WERI-Rb-1 (cell line): ENCODE results near the gene GAPVD1.

Experiments used
- DNase-seq: peaks from one replicate; pipeline ENCODE4 v3.0.0-alpha.2; 2020
- H3K27ac ChIP-seq: fragments of 250-450 bp; sonication (Bioruptor Pico); 2 replicates; pipeline ENCODE4 v1.5.1; 2020; ENCODE audit warnings: mild to moderate bottlenecking, moderate library complexity
- H3K27me3 ChIP-seq: fragments of 250-450 bp; sonication (Bioruptor Pico); 2 replicates; pipeline ENCODE4 v1.5.1; 2021; ENCODE audit warnings: mild to moderate bottlenecking, low read depth, moderate library complexity; ENCODE audit not compliant: insufficient read depth, severe bottlenecking
- H3K36me3 ChIP-seq: fragments of 250-450 bp; sonication (Bioruptor Pico); 2 replicates; pipeline ENCODE4 v1.5.1; 2020; ENCODE audit warnings: mild to moderate bottlenecking, moderate library complexity
- H3K4me3 ChIP-seq: 2 replicates; pipeline ENCODE4 v1.5.1; 2011; ENCODE audit warnings: low read depth, mild to moderate bottlenecking, control low read depth, low read length
- H3K9me3 ChIP-seq: fragments of 250-450 bp; sonication (Bioruptor Pico); 2 replicates; pipeline ENCODE4 v1.5.1; 2021; ENCODE audit warnings: mild to moderate bottlenecking, moderate library complexity; ENCODE audit not compliant: severe bottlenecking
- CTCF ChIP-seq: IDR thresholded peaks from 2 replicates; pipeline ENCODE4 v1.5.1; 2011; ENCODE audit warnings: low read depth, mild to moderate bottlenecking, control low read depth, inconsistent platforms, low read length

GAPVD1 gene

GRCh38 chr9:125366676-125367075 is 105.0 kb downstream of the GAPVD1 start:
- TF ChIP-seq CTCF: no peak
- no peak overlapping the region for H3K27ac ChIP-seq
- no peak for DNase-seq
- no peaks in the 10 kb centered on the region for H3K27me3 ChIP-seq
- H3K4me3 ChIP-seq: no peak overlapping the region
- no peaks in the 10 kb centered on the region for H3K9me3 ChIP-seq
- peaks cover 20% of the 10 kb centered on the region for H3K36me3 ChIP-seq

- H3K36me3 ChIP-seq: no peaks in the 10 kb centered on the region
- H3K9me3 ChIP-seq: no peaks in the 10 kb centered on the region
- H3K27me3 ChIP-seq: no peaks in the 10 kb centered on the region
- no peak for DNase-seq
- no peak overlapping the region for H3K4me3 ChIP-seq
- no peak overlapping the region for H3K27ac ChIP-seq
- TF ChIP-seq CTCF: no peak
Measured at GRCh38 chr9:125370786-125371185, 109.2 kb downstream of the GAPVD1 start.

DNA sequence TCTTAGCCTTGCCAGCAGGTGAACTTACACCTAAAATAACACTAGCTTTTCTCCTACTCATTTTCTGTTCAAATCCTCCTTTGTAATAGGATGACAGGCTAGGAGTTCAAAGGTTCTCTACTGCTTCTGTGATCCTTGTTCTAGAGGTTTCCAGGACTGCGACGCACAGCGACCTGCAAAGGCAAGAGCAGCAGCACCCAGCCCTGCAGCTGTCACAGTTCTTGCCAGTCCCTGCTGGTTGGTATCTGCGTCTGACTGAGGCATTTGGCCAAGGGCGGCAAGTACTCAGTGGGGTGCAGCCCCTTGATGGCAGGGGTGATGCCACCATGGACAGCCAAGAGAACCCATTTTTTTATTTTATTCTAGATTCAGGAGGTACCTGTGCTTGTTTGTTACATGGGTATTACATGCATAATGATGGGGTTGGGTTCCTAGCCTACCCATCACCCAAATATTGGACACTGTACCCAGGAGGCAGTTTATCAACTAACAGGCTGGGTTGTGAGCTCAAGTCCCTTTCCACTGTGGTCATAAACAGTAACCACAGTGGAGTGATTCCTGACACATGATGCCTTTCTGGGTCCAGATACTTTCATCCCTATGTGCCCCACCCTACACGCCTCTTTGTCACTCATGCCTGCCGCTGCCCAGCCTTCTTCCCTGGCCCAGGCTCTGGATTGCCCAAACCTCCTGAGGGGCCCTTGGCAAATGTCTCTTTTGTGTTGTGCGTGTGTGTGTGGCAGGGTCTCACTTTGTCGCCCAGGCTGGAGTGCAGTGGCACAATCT is 111.0 kb downstream of the GAPVD1 start:
- H3K27me3 ChIP-seq: no peaks in the 10 kb centered on the region
- no peak overlapping the region for H3K4me3 ChIP-seq
- no peak for DNase-seq
- no peaks in the 10 kb centered on the region for H3K36me3 ChIP-seq
- no peak overlapping the region for H3K27ac ChIP-seq
- H3K9me3 ChIP-seq: no peaks in the 10 kb centered on the region
- TF ChIP-seq CTCF: no peak

DNA sequence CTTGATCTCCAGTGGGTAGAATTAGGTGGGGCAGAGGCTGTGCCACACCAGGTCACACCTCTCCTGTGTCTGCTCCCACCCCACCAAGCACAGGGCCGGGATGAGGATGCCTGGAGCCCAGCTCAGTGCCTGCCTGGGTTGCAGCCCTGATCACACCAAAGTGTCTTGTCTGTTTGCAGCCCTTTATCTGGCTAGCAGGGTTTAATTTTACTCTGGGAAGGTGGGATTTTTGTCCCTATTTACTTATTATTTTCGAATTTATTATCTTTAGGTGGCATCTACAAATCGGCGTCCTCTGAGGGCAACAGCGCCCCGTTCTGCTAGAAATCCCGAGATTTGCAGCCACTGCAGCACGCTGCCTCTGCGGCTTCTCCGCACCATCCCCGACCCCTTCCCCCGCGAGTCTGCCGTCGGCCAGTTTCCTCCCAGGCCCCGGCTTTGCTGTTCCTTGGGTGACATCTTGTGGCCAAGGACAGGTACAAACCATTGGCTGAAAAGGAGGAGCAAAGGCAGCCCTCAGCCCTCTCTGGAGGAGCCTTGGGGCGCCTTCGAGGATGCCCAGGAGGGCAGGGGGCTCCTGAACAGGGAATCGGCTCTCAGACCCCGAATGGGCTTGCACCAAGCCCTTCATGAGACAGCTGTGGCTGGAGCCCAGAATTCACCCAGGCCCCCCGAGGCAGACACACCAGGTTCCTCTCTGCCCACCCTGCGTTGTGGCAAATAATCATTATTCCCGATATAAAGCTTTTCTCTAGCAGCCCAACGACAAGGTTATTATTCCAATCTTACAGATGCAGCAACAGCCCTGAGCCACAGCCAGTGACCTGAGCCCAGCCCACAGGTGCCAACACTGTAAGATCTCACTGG is 113.0 kb downstream of the GAPVD1 start:
- H3K9me3 ChIP-seq: no peaks in the 10 kb centered on the region
- H3K27ac ChIP-seq: no peak overlapping the region
- H3K36me3 ChIP-seq: no peaks in the 10 kb centered on the region
- peak; percentile 91 for DNase-seq
- peak overlapping the region; percentile 15 for H3K4me3 ChIP-seq
- TF ChIP-seq CTCF: peak; percentile 84
- H3K27me3 ChIP-seq: no peaks in the 10 kb centered on the region

DNA sequence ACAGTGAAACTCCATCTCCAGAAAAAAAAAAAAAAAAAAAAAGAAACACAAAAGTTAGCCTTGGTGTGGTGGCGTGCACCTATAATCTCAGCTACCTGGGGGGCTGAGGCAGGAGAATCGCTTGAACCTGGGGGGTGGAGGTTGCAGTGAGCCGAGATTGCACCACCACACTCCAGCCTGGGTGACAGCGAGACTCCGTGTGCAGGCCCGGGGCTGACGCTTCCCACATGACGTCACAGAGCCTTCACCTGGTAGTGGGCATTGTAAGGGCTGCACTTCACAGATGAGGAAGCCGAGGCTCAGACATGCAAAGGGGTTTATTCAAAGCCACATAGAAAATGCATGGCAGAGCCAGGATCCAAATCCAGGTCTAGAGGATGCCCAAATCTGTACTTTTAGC is 114.2 kb downstream of the GAPVD1 start:
- Histone ChIP-seq H3K4me3 (no peak overlapping the region), H3K36me3 (no peaks in the 10 kb centered on the region), H3K27me3 (no peaks in the 10 kb centered on the region), H3K9me3 (no peaks in the 10 kb centered on the region), H3K27ac (no peak overlapping the region)
- no peak for TF ChIP-seq CTCF
- no peak for DNase-seq
